GM19328 (cell line): ENCODE data around the gene ZNF25.
"Not testable (repeated sequence)": the region's sequence is repeated elsewhere in the genome, so short reads cannot be mapped to it uniquely, and the experiment has no call there.

Source experiments
- ATAC-seq: cut with Tn5 transposase; IDR thresholded peaks from one replicate; pipeline ENCODE4 v1.9.1; 2021; ENCODE audit warnings: mild to moderate bottlenecking, moderate library complexity; ENCODE audit not compliant: unreplicated experiment

The ZNF25 gene

DNA sequence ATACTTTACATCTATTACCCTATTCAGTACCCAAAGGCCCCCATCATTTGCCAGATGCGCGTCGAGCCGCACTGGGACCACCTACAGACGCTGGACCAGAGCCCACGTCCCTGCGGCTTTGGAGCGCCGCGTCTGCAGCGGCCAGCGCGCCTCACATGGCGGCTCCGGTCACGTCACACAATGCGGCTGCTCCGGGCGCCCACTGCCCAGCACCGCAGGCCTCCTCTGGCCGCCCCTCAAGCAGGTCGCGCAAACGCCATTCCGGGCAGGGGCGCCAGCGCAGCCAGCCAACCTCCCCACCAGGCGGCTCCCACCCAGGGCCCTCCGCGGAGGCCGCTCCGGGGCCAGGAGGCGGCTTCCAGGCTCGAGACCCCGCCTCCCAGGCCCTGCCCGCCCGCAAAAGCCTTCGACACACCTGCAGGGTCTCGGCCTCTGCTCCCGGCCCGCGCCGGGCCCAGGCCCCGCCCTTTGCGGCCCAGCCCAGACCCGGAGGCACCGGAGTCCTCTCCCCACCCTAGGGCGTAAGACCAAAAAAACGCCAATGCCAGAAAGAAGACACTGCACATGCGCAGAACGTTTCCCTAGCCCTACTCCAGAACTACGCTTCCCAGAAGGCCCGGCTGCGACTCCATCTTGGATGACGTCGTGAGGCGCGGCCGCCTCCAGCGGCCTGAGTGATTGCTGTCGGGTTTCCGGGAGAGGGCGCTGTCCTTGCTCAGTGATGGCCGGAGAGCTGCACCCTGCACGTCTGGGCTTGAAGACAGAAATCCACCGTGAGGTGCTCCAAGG lies at the start of gene ZNF25:
ZNF25 (minus strand) TSS at position 557 of the 789 bp plus-strand sequence. CDS start 4,925 bp downstream, outside the sequence.
- ATAC-seq: peak; percentile 97

DNA sequence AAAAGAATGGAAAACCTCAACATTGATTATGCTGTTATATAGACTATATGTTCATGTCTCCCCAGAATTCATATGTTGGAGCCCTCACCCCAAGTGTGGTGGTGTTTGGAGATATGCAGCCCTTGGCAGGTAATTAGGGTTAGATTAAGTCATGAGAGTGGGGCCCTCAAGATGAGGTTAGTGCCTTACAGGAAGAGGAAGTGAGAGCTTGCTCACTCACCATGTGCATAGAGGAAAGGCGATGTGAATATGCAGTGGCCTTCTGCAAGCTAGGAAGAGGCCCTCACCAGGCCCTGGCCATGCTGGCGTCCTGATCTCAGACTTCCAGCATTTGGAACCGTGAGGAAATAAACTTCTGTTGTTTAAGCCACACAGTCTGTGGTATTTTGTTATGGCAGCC lies 48.8 kb upstream of the ZNF25 start:
- peak; percentile 85 for ATAC-seq

DNA sequence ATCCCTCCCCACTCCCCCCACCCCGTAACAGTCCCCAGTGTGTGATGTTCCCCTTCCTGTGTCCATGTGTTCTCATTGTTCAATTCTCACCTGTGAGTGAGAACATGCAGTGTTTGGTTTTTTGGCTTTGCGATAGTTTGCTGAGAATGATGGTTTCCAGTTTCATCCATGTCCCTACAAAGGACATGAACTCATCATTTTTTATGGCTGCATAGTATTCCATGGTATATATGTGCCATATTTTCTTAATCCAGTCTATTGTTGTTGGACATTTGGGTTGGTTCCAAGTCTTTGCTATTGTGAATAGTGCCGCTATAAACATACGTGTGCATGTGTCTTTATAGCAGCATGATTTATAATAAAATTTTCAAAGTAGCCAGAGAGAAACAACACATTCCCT lies 42.7 kb upstream of the ZNF25 start:
- not testable (repeated sequence) for ATAC-seq

DNA sequence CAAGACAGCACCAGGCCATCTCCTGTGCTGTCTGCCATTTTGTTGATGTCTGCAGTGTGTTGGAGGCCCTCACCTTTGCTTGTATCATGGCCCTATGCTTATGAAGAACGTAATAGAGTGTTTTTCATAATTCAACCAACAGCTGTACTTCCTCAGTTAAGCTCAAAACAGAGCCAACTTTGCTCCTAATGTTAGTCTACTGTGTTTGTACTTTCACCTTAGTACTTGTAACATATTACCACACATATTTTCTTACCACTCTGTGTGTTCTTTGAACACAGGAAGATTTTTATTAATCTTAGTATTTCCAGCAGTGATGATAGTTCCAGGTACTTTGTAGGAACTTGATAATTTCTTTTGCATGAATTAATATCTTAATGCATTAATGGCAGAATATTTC lies 39.9 kb upstream of the ZNF25 start:
- ATAC-seq: no peak

DNA sequence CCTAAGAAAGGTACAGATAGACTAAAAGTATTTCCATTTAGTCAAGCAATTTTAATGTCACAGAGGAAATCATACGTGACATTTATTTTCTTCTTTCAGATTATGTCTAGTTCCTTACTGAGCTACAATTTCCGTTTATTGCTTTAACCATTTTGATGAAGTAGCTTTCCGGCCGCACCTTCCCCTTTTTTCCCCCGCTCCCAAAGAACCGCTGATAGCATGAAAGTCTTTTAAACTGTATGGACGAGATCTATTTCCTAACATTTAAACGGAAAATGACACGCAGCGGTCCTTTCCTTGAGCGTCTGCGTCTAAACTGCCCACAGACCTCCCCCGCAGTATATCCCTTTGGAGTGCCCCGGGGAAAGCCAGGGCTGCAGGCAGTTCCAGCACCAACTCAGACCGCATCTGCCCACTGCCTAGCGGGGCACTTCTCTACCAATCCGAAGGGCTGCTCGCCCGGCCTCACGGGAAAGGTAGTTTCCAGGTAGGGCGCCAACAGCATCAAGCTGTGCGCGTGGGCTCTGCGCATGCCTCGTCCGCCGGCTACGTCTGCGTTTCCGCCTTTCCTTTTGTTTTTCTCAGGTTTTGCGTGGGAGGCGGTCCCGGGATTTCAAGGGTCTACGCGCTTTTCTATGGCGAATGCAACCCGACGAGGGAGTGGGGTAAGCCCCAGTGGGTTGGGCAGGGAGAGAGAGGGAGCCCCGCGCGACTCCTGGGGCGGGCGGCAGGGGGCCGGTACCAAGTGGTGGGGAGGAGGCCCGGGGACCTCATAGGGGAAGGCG lies 33.9 kb upstream of the ZNF25 start, which contains the start of gene ZNF33A:
ZNF33A (plus strand) TSS at position 557 of the 785 bp plus-strand sequence. CDS start 1,667 bp downstream, outside the sequence.
- peak; percentile 85 for ATAC-seq

DNA sequence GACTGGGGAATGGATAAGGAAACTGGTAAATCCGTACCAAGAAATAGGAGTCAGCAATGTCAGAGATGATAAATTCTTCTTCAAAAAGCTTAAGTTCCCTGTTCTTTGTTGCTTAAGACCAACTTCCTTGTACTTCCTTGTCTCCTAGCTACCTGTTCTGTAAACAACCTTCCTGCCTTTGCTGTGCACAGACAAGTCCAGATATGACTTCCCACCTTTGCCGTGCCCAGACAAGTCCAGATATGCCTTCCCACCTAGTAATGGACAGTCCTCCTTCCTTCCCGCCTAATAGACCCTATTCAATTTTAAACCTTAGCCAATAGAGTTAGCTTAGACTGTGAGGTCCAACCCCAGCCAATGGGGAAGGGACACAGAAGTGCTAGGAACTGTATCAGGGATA lies 31.5 kb upstream of the ZNF25 start:
- ATAC-seq: no peak

DNA sequence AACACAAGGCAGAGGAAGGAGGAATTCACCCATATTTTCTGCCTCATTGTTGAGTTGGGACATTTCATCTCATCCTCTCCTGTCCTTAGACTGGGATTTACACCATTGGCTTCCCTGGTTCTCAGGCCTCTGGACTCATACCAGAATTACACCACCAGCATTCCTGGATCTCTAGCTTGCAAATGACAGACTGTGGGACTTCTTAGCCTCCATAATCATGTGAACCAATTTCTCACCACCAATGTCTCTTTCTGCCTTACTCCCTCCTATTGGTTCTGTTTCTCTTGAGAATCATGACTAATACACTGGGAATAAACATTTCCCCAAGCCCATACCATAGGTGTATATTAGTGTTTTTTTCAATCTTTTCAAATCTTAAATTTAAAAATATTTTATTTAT lies 31.1 kb upstream of the ZNF25 start:
- ATAC-seq: no peak

DNA sequence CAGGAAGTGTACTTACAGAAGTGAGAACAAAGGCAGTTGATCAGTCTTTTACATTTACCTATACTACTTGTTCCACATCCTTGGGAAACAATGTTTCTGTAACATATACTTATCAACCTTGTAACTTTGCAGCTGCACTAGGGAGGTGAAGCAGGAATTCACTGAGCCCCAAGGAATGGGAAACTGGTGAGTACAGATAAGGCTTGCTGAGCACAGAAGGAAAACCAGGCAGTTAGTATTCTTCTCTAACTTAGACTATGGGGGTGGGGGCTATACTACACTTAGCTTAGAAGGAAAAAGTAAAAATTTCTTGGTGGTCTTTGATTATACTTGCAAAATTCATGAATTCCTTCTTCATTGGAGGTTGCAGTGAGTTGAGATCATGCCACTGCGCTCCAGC lies 27.1 kb upstream of the ZNF25 start:
- ATAC-seq: no peak

DNA sequence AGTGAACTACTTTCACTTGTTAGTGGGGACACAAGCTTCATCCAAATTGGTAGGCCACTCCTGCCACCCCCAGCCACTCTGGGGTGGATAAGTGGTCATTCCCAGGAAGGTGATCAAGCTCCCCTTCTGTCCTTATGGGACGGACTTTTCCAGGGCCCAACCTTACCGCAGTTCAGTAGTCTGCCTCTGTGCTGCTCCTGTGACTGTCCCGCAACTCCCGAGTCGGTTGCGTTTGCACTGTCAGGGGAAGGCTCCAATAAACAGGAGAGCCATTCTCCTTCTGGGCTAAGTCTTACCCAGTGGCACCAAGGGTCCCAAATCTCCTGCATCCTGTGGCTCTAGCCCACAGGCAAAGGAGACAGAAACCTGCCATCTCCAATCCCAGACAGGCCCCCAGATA lies 26.6 kb upstream of the ZNF25 start:
- no peak for ATAC-seq

DNA sequence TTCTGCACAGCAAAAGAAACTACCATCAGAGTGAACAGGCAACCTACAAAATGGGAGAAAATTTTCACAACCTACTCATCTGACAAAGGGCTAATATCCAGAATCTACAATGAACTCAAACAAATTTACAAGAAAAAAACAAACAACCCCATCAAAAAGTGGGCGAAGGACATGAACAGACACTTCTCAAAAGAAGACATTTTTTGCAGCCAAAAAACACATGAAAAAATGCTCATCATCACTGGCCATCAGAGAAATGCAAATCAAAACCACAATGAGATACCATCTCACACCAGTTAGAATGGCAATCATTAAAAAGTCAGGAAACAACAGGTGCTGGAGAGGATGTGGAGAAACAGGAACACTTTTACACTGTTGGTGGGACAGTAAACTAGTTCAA lies 24.0 kb upstream of the ZNF25 start:
- ATAC-seq: not testable (repeated sequence)

DNA sequence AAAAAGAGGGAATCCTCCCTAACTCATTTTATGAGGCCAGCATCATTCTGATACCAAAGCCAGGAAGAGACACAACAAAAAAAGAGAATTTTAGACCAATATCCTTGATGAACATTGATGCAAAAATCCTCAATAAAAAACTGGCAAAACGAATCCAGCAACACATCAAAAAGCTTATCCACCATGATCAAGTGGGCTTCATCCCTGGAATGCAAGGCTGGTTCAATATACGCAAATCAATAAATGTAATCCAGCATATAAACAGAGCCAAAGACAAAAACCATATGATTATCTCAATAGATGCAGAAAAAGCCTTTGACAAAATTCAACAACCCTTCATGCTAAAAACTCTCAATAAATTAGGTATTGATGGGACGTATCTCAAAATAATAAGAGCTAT lies 22.5 kb upstream of the ZNF25 start:
- not testable (repeated sequence) for ATAC-seq

DNA sequence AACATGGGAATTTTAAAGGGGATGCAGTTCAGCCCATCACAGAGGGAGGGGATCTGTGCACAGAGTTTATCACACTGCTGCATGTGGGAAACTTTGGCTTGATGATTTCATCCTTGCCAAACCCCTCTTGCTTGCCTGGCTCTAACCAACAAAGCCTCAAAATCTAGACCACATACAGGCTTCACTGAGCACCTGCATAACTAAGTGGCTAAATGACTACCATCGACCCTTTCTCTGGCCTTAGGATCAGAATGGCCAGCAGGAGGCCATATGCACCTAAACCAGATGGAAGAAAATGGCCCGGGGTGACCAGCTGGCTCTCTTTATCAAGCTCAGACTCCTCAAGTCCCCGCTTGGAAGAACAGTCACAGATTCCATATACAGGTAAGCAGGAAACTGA lies 15.6 kb upstream of the ZNF25 start:
- ATAC-seq: no peak

DNA sequence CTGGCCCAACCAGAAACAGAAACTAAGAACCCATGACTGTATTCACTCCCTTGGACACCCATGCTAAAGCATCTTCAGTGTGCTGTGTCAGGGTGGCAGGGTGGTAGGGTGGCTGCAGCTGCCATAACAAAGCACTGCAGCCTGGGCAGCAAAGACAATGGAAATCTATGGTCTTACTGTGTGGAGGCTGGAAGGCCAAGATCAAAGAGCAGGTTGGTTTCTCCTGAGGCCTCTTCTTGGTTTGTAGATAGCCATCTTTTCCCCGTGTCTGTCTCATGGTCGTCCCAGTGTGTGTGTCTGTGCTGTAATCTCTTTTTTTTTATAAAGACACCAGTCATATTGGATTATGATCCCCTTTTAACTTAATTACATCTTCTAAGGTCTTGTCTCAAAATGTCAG lies 15.2 kb upstream of the ZNF25 start:
- no peak for ATAC-seq

DNA sequence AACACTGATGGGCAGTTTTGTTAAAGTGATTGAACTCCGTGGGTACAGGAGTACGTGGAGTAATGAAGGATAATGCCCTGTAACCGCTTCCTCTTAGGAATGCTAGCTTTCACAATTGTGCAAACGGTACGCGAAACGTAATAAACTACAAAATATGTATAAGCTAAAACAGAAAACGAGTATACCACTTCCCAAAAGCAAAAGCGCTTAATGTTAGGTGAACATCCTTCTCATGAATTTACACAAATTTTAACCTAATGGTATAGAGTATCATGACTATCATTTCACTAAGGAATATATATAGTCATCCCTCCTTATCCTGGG lies 395 bp upstream of the ZNF25 start:
- peak; percentile 0 for ATAC-seq

DNA sequence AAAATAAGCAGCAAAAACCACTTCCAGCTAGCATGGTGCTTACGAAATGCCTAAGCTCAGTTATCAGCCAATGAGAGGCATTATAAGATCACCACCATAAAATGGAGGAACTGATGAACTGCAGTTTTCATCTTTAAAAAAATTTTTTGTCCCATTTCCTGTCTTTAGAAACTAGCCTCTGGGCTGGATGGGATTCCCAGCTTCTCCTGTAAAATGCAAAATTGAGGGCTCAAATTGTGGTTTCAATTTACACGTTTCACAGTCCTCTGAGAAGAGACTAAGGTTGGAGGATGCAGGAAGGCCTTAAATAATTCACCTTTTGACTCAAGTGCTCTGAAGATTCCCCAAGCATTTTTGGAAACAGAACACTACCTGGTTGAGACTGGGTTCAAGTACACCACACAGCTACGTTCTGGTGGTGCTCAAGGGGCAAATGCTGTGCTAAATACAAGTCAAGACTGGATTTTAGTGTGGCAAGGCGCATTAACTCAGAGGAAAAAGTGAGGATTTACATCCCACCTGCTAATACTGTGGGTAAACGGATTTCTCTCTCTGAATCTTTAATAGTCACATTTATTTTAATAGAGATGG lies 951 bp downstream of the ZNF25 start:
- ATAC-seq: no peak

DNA sequence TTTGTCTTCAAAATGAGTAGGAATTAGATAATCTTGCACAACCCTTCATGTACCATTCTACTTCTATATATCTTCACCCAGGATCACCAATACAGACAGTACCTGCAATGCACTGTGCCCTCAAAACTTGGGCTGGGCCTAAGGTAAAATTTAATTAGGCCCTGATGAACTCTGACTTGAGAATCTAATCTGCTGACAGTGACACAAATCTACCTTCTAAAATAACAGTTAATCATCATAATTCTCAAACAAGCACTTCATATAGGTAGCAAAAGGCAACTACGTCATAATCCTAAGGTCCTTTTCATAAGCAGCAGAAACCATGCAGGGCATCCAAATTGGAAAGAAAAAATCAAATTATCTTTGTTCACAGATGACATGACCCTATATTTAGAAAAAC lies 4.1 kb downstream of the ZNF25 start:
- no peak for ATAC-seq

DNA sequence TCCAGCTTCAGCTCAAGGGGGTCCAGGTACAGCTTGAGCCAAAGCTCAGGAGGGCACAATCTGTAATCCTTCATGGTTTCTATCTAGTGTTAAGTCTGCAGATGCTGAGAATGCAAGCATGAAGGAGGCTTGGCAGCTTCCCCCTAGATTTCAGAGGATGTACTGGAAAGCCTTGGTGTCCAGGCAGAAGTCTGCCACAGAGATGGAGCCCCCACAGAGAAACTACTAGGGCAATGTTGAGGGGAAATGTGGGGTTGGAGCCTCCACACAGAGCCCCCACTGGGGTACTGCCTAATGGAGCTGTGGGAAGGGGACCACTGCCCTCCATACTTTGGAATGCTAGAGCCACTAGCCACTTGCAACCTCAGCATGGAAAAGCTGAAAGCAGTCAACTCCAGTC lies 11.4 kb downstream of the ZNF25 start:
- no peak for ATAC-seq

DNA sequence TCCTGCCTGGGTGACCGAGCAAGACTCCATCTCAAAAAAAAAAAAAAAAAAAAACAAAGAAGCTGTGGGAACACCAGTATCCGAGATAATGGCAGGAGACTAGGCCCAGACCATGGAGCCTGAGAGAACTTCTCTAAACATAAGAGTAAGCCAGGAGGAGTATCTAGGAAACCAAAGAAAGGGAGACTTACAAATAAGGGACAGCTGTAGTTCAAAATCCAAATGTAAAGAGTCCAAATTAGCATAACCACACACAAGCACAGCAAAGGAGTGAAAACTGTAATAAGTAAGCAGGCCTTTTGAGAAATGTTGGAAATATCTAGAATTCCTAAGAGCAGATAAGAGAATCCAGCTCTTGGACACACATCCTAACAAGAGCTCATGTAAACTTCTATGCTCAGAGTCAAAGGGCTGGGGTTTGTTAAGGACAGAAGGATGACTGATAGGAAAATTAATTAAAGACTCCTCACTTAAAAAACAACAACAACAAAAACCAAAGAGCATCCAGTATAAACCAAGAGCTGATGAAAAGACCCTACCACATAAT lies 15.8 kb downstream of the ZNF25 start:
- ATAC-seq: no peak

DNA sequence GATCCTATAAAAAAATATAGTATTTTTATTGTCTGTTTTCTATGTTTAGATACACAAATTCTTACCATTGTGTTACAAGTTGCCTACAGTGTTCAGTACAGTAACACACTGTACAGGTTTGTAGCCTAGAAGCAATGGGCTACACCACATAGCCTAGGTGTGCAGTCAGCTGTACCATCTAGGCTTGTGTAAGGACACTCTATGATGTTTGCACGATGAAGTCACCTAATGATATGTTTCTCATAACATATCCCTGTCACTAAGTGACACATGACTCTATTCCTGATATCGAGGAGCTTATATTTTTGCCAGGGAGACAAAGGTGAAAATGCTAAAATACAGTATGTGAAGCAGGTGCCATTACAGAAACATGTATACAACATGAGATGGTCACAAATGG lies 18.6 kb downstream of the ZNF25 start:
- no peak for ATAC-seq

DNA sequence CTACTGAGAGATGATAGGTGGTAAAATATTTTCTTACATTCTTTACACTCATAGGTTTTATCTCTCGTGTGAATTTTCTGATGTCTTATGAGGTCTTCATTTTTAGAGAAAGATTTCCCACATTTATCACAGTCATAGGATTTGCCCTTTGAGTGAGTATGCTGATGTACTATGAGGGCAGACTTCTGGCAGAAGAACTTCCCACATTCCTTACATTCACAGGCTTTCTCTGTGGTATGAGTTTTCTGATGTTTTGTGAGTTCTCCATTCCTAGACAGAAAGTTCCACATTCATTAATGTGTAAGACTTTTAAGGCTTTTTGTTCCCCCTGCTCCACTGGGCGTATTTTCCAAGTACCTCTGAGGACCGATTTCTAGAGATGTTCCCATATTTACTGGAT lies 23.5 kb downstream of the ZNF25 start:
- ATAC-seq: no peak

DNA sequence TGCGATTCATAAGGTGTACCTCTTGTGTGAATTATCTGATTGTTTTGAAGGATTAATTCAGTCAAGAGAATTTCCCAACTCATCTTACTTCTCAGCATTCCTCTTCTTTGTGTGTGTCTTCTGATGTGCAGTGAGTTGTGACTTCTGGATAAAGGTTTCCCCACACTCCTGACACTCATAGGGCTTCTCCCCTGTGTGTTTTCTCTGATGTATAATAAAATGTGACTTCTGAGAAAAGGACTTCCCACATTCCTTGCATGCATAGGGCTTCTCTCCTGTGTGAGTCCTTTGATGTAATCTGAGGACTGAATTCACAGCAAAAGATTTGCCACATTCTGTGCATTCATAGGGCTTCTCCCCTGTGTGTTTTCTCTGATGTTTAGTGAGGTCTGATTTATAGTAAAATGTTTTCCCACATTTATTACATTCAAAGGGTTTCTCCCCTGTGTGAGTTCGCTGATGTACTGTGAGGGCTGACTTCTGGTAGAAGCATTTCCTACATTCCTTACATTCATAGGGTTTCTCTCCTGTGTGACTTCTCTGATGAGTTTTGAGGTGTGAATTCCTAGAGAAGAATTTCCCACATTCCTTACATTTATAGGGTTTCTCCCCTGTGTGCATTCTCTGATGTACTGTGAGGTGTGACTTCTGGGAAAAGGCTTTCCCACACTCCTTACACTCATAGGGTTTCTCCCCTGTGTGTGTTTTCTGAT lies 24.2 kb downstream of the ZNF25 start:
- no peak for ATAC-seq
